OCI-LY7 (cell line): ENCODE measurements around the gene FAM170B. TPM values are rescaled to one million over a fixed set of nuclear protein-coding genes. Genes with fewer than 3 reads are reported as not detected.

Experiments used
- BruUV-seq: library from RNA; stranded (reverse); fragments of 400-500 nt; replicated peaks from 2 replicates; lab custom pipeline; 2021; lab: Mats Ljungman, UMichigan
- CTCF ChIA-PET: fragments of 300-600 bp; sonication (Branson Sonifier 250); formaldehyde crosslinking; loops from one replicate; lab custom pipeline; 2022; ENCODE audit warnings: antibody characterized with exemption; ENCODE audit not compliant: unreplicated experiment; lab: Charles Lee
- POLR2A ChIA-PET: fragments of 300-600 bp; sonication (Branson Sonifier 250); formaldehyde crosslinking; loops from one replicate; lab custom pipeline; 2022; ENCODE audit warnings: antibody characterized with exemption; lab: Charles Lee
- DNase-seq: peaks from one replicate; pipeline ENCODE4 v3.0.0-alpha.2; 2015; ENCODE audit warnings: low spot score
- H2AFZ ChIP-seq: fragments of 200-600 bp; sonication (generic), shearing (Covaris generic); 2 replicates; pipeline ENCODE4 v1.6.1; 2014; ENCODE audit warnings: mild to moderate bottlenecking, antibody characterized with exemption, low read length, moderate library complexity
- H3K27ac ChIP-seq: fragments of 200-600 bp; sonication (generic); 2 replicates; pipeline ENCODE4 v1.5.1; 2014; ENCODE audit warnings: mixed run types, low read depth, mild to moderate bottlenecking, moderate library complexity, low read length, inconsistent platforms; ENCODE audit not compliant: poor library complexity, severe bottlenecking
- H3K36me3 ChIP-seq: fragments of 200-600 bp; sonication (generic); 2 replicates; pipeline ENCODE4 v1.6.1; 2014; ENCODE audit warnings: mild to moderate bottlenecking, antibody characterized with exemption, low read length, moderate library complexity, mixed read lengths; ENCODE audit not compliant: insufficient read depth
- H3K4me1 ChIP-seq: fragments of 200-600 bp; sonication (generic); 2 replicates; pipeline ENCODE4 v1.5.1; 2014; ENCODE audit warnings: mild to moderate bottlenecking, low read length; ENCODE audit not compliant: insufficient read depth, poor library complexity, severe bottlenecking
- H3K4me2 ChIP-seq: fragments of 200-600 bp; sonication (generic); 2 replicates; pipeline ENCODE4 v1.6.1; 2014; ENCODE audit warnings: mild to moderate bottlenecking, low read length
- H3K4me3 ChIP-seq: fragments of 200-600 bp; sonication (generic); 2 replicates; pipeline ENCODE4 v1.5.1; 2014; ENCODE audit warnings: mild to moderate bottlenecking, low read depth, low read length; ENCODE audit not compliant: poor library complexity, severe bottlenecking
- H3K79me2 ChIP-seq: fragments of 200-600 bp; sonication (generic); 2 replicates; pipeline ENCODE4 v1.6.1; 2016; ENCODE audit warnings: low read depth, mild to moderate bottlenecking, low read length, moderate library complexity, mixed read lengths; ENCODE audit not compliant: insufficient read depth
- H3K9me2 ChIP-seq: fragments of 200-600 bp; sonication (generic); 2 replicates; pipeline ENCODE4 v1.6.1; 2016; ENCODE audit warnings: mild to moderate bottlenecking, low read length, mixed read lengths; ENCODE audit not compliant: insufficient read depth
- H3K9me3 ChIP-seq: fragments of 200-600 bp; sonication (generic); 2 replicates; pipeline ENCODE4 v1.6.1; 2014; ENCODE audit warnings: mild to moderate bottlenecking, mixed run types, low read length, mixed read lengths
- H4K20me1 ChIP-seq: fragments of 200-600 bp; sonication (generic); 2 replicates; pipeline ENCODE4 v1.6.1; 2014; ENCODE audit warnings: mild to moderate bottlenecking, antibody characterized with exemption, low read length, moderate library complexity, mixed read lengths; ENCODE audit not compliant: insufficient read depth
- EZH2phosphoT487 ChIP-seq: fragments of 200-600 bp; sonication (generic); IDR thresholded peaks from 2 replicates; pipeline ENCODE4 v1.6.1; 2018; ENCODE audit warnings: low read depth, borderline replicate concordance, mild to moderate bottlenecking, mixed run types, antibody characterized with exemption, low read length, moderate library complexity, mixed read lengths
- intact Hi-C: fragments of 100-400 bp; cut with micrococcal nuclease; formaldehyde crosslinking; loops from one replicate; pipeline ENCODE4 v1.10.0; 2022; ENCODE audit not compliant: unreplicated experiment
- total RNA-seq, 2 experiments: library from RNA; depleted of rRNA in 1 of 2; stranded (reverse); fragments of >200 nt in 1 of 2; shearing (Covaris generic) in 1 of 2; gene quantifications; 2 replicates each; pipeline ENCODE4 v1.2.3, GENCODE V29; 2014 to 2022
- TF ChIP-seq, protein P1 (sequence below): fragments of 200-600 bp; sonication (generic); conservative IDR thresholded peaks from 2 replicates; pipeline ENCODE4 v1.5.1; 2014; ENCODE audit warnings: mild to moderate bottlenecking, antibody characterized with exemption, low read length, moderate library complexity, mixed read lengths

FAM170B gene
- total RNA-seq, 2 experiments from 2014 or later: 0.23 to 0.38 TPM

DNA sequence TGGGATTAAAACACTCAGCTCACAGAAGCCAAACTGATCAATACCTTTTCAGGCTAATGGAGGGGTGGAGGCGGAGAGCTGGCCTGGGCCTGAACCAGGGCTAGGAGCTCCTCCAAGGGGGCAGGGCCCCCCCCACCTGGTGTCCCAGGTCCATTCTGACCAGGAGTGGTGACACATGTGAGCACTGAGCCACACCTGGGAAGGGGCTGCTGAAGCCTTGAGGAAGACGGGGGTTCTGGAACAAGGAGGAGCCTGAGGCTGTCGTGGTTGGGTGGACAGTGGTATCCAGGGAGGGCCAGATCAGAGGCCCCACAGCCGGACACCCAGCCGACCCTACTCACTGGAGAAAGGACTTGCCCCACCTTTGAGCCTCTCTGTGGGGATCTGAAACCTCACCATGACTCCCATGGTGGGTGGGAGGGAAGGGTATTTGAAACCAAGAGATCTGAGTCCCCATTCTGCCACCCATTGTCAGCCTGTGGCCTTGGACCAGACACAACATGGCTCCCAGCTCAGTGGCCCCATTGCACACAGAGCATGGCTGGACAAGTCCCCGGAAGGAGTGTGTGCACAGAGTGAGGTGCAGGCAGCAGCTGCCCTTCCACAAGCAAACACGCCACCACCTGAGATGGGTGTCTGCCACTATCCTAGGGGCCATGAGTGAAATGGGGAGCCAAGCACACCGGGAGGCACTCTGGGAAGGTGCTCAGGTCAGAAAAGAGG lies 41.9 kb upstream of the FAM170B start:
- ChIA-PET CTCF (no interaction called here), POLR2A (interaction anchor here (1.1 kb wide), 1 partner anchor 13 kb away, joined by 3 read pairs; no protein-coding TSS in a partner anchor)
- Histone ChIP-seq H3K4me2 (no peak overlapping the region), H3K79me2 (no peaks in the 10 kb centered on the region), H3K4me1 (peaks cover 34% of the 10 kb centered on the region), H3K9me2 (no peaks in the 10 kb centered on the region), H4K20me1 (no peaks in the 10 kb centered on the region), H3K36me3 (no peaks in the 10 kb centered on the region), H3K4me3 (no peak overlapping the region), H2AFZ (no peak overlapping the region), H3K9me3 (no peaks in the 10 kb centered on the region), H3K27ac (no peak overlapping the region)
- BruUV-seq: no TSS peak
- intact Hi-C loops: no loop called here
- no peak for DNase-seq
- TF ChIP-seq EZH2phosphoT487: no peak
- TF ChIP-seq, protein P1, sequence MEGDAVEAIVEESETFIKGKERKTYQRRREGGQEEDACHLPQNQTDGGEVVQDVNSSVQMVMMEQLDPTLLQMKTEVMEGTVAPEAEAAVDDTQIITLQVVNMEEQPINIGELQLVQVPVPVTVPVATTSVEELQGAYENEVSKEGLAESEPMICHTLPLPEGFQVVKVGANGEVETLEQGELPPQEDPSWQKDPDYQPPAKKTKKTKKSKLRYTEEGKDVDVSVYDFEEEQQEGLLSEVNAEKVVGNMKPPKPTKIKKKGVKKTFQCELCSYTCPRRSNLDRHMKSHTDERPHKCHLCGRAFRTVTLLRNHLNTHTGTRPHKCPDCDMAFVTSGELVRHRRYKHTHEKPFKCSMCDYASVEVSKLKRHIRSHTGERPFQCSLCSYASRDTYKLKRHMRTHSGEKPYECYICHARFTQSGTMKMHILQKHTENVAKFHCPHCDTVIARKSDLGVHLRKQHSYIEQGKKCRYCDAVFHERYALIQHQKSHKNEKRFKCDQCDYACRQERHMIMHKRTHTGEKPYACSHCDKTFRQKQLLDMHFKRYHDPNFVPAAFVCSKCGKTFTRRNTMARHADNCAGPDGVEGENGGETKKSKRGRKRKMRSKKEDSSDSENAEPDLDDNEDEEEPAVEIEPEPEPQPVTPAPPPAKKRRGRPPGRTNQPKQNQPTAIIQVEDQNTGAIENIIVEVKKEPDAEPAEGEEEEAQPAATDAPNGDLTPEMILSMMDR: no peak

DNA sequence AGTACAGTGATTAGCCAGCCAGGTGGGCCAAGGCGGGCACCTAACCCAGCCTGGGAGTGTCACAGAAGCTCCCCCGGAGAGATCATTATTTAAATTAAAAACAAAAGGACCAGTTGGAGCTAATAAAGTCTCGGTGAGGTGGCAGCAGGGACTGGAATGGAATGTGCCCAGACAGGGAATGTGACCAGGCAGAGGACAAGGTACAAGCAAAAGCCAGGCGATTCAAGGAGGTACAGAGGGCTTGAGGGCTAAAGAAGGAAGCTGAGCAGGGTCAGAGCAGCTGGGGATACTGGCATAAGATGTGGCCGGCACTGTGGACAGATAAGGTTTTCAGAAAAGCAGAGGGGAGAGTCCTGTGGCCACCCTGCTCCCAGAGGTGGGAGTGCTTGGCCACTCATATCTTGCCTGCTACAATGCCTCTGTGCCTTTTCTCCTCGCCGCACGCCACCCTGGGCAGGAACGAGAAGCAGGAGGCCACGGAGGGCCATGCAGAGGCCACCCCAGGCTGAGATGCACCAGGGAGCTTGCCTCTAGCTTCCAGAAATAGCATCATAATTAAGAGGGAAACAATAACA lies 41.2 kb upstream of the FAM170B start:
- Histone ChIP-seq H4K20me1 (no peaks in the 10 kb centered on the region), H3K9me2 (no peaks in the 10 kb centered on the region), H3K4me3 (no peak overlapping the region), H3K36me3 (no peaks in the 10 kb centered on the region), H3K4me1 (peaks cover 34% of the 10 kb centered on the region), H2AFZ (no peak overlapping the region), H3K4me2 (no peak overlapping the region), H3K9me3 (no peaks in the 10 kb centered on the region), H3K79me2 (no peaks in the 10 kb centered on the region), H3K27ac (no peak overlapping the region)
- no peak for TF ChIP-seq EZH2phosphoT487
- TF ChIP-seq, protein P1: no peak
- intact Hi-C loops: no loop called here
- no peak for DNase-seq
- ChIA-PET CTCF (no interaction called here), POLR2A (interaction anchor here (1.1 kb wide), 1 partner anchor 13 kb away, joined by 3 read pairs; no protein-coding TSS in a partner anchor)
- no TSS peak for BruUV-seq
